Glomerular visceral epithelial cell (primary cell): ENCODE results near the gene MAEA.
A peak's percentile ranks its signal among the peaks of the same experiment; 100 is the strongest.
"Not testable (repeated sequence)": the region's sequence is repeated elsewhere in the genome, so short reads cannot be mapped to it uniquely, and the experiment has no call there.

Experiments
- DNase-seq: peaks from one replicate; pipeline ENCODE4 v3.0.0-alpha.2; 2016; ENCODE audit errors: extremely low spot score

MAEA gene

GRCh38 chr4:1334579-1334895 lies 44.8 kb downstream of the MAEA start:
- no peak for DNase-seq

GRCh38 chr4:1335193-1335883 lies 45.6 kb downstream of the MAEA start:
- not testable (repeated sequence) for DNase-seq

GRCh38 chr4:1336088-1336491 lies 46.4 kb downstream of the MAEA start:
- DNase-seq: no peak

- peak; percentile 30 for DNase-seq
Observed at GRCh38 chr4:1337376-1337831, 47.7 kb downstream of the MAEA start.

- no peak for DNase-seq
Observed at GRCh38 chr4:1337951-1338751, 48.5 kb downstream of the MAEA start.

- no peak for DNase-seq
Observed at GRCh38 chr4:1338752-1339414, 49.2 kb downstream of the MAEA start.

GRCh38 chr4:1339489-1339888 lies 49.8 kb downstream of the MAEA start:
- no peak for DNase-seq

GRCh38 chr4:1340181-1340747 lies 50.6 kb downstream of the MAEA start:
- DNase-seq: no peak

- DNase-seq: no peak
Observed at GRCh38 chr4:1340861-1341260, 51.2 kb downstream of the MAEA start.

- DNase-seq: no peak
Observed at GRCh38 chr4:1342003-1342402, 52.3 kb downstream of the MAEA start.

GRCh38 chr4:1344696-1345095 lies 55.0 kb downstream of the MAEA start:
- DNase-seq: no peak

GRCh38 chr4:1345903-1346780 lies 56.5 kb downstream of the MAEA start:
- peak; percentile 51 for DNase-seq

- peak; percentile 100 for DNase-seq
Observed at GRCh38 chr4:1346781-1347409, 57.2 kb downstream of the MAEA start, which contains the start of gene UVSSA. UVSSA (plus strand) TSS chr4:1347208; CDS start chr4:1348092, 884 bp downstream.

GRCh38 chr4:1347410-1347864 lies 57.7 kb downstream of the MAEA start:
- DNase-seq: peak; percentile 76

GRCh38 chr4:1348014-1348513 lies 58.4 kb downstream of the MAEA start:
- no peak for DNase-seq

GRCh38 chr4:1348746-1349145 lies 59.1 kb downstream of the MAEA start:
- no peak for DNase-seq

GRCh38 chr4:1349359-1350168 lies 59.9 kb downstream of the MAEA start:
- no peak for DNase-seq

GRCh38 chr4:1350169-1350520 lies 60.5 kb downstream of the MAEA start:
- DNase-seq: no peak

GRCh38 chr4:1351854-1352566 lies 62.3 kb downstream of the MAEA start:
- DNase-seq: peak; percentile 81
